ENCODE measurements around the gene MEF2D.
A peak's percentile ranks its signal among the peaks of the same experiment; 100 is the strongest.

The MEF2D gene

GRCh38 chr1:156508955-156509234 lies 8.3 kb upstream of the MEF2D start:
- no peak for DNase-seq (ENCODE audit: low read depth)
- no peak for TF ChIP-seq CTCF (IDR thresholded peaks at IDR 0.05; ENCODE audit: insufficient read depth, low read depth, low read length, missing control alignments)
- no peak overlapping the region for H3K4me3 ChIP-seq (ENCODE audit: low read length)

GRCh38 chr1:156508205-156508954 lies 7.8 kb upstream of the MEF2D start:
- H3K4me3 ChIP-seq (ENCODE audit: low read length), result no peak overlapping the region
- DNase-seq (ENCODE audit: low read depth), result no peak
- no peak for TF ChIP-seq CTCF (IDR thresholded peaks at IDR 0.05; ENCODE audit: insufficient read depth, low read depth, low read length, missing control alignments)

GRCh38 chr1:156506450-156506849 lies 5.9 kb upstream of the MEF2D start:
- TF ChIP-seq CTCF (IDR thresholded peaks at IDR 0.05; ENCODE audit: insufficient read depth, low read depth, low read length, missing control alignments), result no peak
- no peak for DNase-seq (ENCODE audit: low read depth)
- H3K4me3 ChIP-seq (ENCODE audit: low read length), result no peak overlapping the region

- H3K4me3 ChIP-seq (ENCODE audit: low read length), result peak overlapping the region; percentile 43
- no peak for TF ChIP-seq CTCF (IDR thresholded peaks at IDR 0.05; ENCODE audit: insufficient read depth, low read depth, low read length, missing control alignments)
- no peak for DNase-seq (ENCODE audit: low read depth)
Observed at GRCh38 chr1:156505679-156506298, 5.2 kb upstream of the MEF2D start.

GRCh38 chr1:156504821-156505678 lies 4.5 kb upstream of the MEF2D start:
- peak overlapping the region; percentile 43 for H3K4me3 ChIP-seq (ENCODE audit: low read length)
- peak; percentile 100 for DNase-seq (ENCODE audit: low read depth)
- TF ChIP-seq CTCF (IDR thresholded peaks at IDR 0.05; ENCODE audit: insufficient read depth, low read depth, low read length, missing control alignments), result no peak

- H3K4me3 ChIP-seq (ENCODE audit: low read length), result peak overlapping the region; percentile 29
- TF ChIP-seq CTCF (IDR thresholded peaks at IDR 0.05; ENCODE audit: insufficient read depth, low read depth, low read length, missing control alignments), result no peak
- peak; percentile 8 for DNase-seq (ENCODE audit: low read depth)
Observed at GRCh38 chr1:156504438-156504813, 3.9 kb upstream of the MEF2D start.

Measured in epithelial cell of esophagus (primary cell).